ENCODE results near the gene RNF148.

Gene RNF148

GRCh38 chr7:122702872-122703510 is at the start of gene RNF148:
RNF148 (minus strand) TSS chr7:122702922; CDS start chr7:122702750, 172 bp downstream.
- no peak for DNase-seq

- DNase-seq = peak; percentile 5
Measured at GRCh38 chr7:122750389-122750788, 47.7 kb upstream of the RNF148 start.

- no peak for DNase-seq
Measured at GRCh38 chr7:122748195-122748594, 45.5 kb upstream of the RNF148 start.

GRCh38 chr7:122746948-122747347 is 44.2 kb upstream of the RNF148 start:
- DNase-seq = peak; percentile 80

- peak; percentile 59 for DNase-seq
Measured at GRCh38 chr7:122743211-122743610, 40.5 kb upstream of the RNF148 start.

GRCh38 chr7:122738947-122739346 is 36.2 kb upstream of the RNF148 start:
- no peak for DNase-seq

GRCh38 chr7:122736183-122736582 is 33.5 kb upstream of the RNF148 start:
- DNase-seq = no peak

- DNase-seq = no peak
Measured at GRCh38 chr7:122727759-122728158, 25.0 kb upstream of the RNF148 start.

GRCh38 chr7:122727354-122727753 is 24.6 kb upstream of the RNF148 start:
- no peak for DNase-seq

- no peak for DNase-seq
Measured at GRCh38 chr7:122726881-122727280, 24.2 kb upstream of the RNF148 start.

- DNase-seq = no peak
Measured at GRCh38 chr7:122724366-122724765, 21.6 kb upstream of the RNF148 start.

- DNase-seq = no peak
Measured at GRCh38 chr7:122719010-122719578, 16.4 kb upstream of the RNF148 start.

- no peak for DNase-seq
Measured at GRCh38 chr7:122717356-122718089, 14.8 kb upstream of the RNF148 start.

GRCh38 chr7:122715183-122715582 is 12.5 kb upstream of the RNF148 start:
- no peak for DNase-seq

- DNase-seq = no peak
Measured at GRCh38 chr7:122710916-122711315, 8.2 kb upstream of the RNF148 start.

- DNase-seq = no peak
Measured at GRCh38 chr7:122709930-122710646, 7.4 kb upstream of the RNF148 start.

- no peak for DNase-seq
Measured at GRCh38 chr7:122706836-122707235, 4.1 kb upstream of the RNF148 start.

- DNase-seq = no peak
Measured at GRCh38 chr7:122699017-122699416, 3.7 kb downstream of the RNF148 start, which contains the start of gene RNF133. RNF133 (minus strand) TSS chr7:122699117; CDS start chr7:122698918, 199 bp downstream.

GRCh38 chr7:122695816-122696215 is 6.9 kb downstream of the RNF148 start:
- DNase-seq = no peak

GRCh38 chr7:122694697-122695096 is 8.0 kb downstream of the RNF148 start:
- no peak for DNase-seq

- no peak for DNase-seq
Measured at GRCh38 chr7:122692769-122693309, 9.9 kb downstream of the RNF148 start.

GRCh38 chr7:122691569-122692235 is 11.0 kb downstream of the RNF148 start:
- no peak for DNase-seq
